GM19468 (cell line): ENCODE results near the gene ACSL3.
A peak's percentile ranks its signal among the peaks of the same experiment; 100 is the strongest.
"Not testable (repeated sequence)": the region's sequence is repeated elsewhere in the genome, so short reads cannot be mapped to it uniquely, and the experiment has no call there.

ENCODE experiments used
- ATAC-seq: cut with Tn5 transposase; IDR thresholded peaks from one replicate; pipeline ENCODE4 v1.9.1; 2021; ENCODE audit warnings: mild to moderate bottlenecking, moderate library complexity, moderate number of reproducible peaks; ENCODE audit not compliant: unreplicated experiment; ENCODE audit errors: extremely low read depth

ACSL3 gene

DNA sequence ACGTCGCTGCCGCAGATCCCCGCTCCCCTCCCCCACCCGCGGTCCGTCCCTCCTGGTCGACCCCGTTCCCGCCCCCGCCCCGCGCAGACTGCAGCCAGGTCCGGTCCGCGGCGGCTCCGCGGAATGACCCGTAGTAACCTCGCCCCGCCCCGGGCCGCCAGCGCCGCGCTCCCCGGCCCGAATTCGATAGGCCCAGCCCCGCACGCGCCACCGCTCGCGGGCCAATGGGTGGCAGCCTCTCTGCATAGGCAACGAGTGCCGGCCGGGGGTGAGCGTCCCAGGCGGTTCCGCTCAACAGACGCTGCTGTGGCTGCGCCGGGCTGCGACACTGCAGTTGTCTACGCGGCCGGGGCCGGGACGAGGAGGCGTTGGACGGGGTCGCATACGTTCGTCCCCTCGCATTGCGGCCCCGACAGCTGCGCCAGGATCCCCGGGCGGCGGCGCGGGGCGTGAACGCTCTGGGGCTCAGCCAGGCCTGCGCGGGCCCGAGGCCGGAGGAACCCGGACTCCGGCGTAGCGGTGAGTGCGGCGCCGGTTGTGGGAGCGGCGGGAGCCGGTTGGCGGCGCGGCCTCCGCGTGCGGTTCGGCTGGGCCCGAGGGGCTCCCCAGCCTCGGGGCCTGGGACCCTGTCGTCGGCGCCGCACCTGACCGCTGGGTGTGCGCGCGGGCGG lies at the start of gene ACSL3:
Gene ACSL3, plus strand, starts transcription at position 297 of the 671 bp plus-strand sequence. CDS start 47,737 bp downstream, outside the sequence.
- peak; percentile 99 for ATAC-seq

DNA sequence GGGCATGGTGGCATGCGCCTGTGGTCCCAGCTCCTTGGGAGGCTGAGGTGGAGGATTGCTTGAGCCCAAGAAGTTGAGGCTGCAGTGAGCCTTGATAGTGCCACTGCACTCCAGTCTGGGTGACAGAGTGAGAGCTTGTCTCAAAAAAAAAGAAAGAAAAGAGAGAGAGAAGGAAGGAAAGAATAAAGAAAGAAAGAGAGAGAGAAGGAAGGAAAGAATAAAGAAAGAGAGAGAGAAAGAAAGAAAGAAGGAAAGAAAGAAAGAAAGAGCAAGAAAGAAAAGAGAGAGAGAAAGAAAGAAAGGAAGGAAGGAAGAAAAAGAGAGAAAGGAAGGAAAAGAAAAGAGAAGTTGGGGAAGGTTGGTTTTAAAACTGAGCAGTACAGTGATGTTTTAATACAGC lies 49.0 kb upstream of the ACSL3 start:
- no peak for ATAC-seq

DNA sequence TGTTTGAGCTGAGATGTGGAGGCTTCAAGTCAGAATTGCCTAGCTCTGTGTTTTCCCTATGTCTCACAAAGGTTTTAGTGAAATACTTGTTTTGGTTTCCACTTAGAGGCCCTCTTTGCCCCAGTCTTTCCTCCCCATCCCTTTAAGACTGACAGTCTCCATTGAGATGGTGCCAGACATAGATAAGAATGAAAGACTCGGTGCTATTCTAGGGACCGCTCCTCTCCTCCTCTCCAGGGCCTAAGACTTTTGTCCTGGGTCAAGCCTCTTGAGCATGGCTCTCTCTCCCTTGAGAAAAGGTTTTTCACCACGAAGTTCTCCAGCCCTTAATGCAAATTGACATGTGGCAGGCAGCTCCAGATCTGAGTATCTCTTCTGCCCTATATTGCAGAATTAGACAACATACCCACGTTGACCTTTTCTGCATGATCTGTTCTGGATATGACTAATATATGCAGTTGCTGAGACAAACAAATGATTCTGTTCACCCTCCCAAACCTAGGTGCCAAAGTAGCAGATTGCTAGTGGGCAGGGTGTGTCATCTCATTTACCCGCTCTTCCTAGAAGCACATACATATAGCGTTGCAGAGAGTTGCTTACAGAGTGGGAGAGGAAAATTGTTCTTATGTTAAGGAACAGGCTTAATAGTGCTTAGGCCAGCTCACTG lies 47.5 kb upstream of the ACSL3 start:
- ATAC-seq = peak; percentile 87

DNA sequence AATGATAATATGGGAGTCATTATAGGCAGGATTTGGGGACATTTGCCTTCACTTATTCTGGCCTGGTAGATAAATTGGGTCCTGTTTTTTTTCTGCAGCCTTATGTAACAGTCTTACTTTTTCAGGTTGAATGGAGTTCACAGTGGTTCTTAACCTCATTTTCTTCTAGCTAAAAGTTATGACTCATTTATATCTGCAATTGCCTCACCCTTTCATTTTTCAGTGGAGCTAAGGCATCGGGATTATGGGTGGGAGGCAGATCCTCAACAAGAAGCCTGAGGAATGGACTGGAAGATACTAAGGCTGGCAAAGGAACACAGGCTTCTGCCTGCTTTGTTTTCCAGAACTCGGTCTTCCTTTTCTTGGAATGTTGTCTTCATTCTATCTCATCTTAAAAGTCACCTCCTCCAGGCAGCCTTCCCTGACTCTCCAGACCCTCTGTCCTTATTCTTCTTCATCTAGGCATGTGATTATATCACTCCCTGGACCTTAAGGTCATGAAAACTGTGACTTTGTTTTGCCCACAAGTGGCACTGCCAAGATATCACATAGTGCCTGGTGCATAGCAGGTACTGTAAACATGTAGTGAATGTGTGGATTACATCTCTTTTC lies 41.0 kb upstream of the ACSL3 start:
- no peak for ATAC-seq

DNA sequence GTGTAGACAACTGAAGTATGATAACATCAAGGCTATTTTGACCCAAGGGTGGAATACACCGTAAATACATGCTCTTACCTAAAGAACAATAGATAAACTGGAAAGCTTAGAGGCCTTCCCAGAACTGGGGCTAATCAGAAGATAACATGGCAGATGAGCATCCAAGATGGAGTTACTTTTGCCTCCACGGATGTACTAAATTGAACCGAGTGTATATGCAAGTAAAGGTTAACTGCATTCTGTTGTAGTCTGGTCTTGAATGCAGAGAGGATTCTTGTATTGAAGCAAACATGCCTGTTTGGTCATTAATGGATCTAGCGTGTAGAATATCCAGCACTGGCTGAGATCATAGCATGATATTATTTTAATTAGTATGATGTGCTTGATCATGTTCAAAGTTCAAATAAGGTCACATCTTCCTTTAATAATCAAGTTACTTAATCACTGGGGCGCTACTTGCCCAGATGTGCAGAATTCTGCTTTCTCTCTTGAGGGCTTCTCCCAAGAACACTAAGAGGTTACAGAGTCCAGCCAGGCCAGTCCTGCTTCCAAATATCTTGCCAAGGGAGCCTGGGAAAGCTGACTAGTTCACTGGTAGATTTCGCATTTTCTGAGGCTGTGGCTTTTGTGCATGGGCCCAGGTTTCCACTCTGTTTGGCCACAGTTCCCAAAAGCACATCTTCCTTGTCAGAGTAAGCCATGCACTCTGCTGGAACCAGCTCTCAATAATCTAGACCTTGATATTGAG lies 37.5 kb upstream of the ACSL3 start:
- ATAC-seq = no peak

DNA sequence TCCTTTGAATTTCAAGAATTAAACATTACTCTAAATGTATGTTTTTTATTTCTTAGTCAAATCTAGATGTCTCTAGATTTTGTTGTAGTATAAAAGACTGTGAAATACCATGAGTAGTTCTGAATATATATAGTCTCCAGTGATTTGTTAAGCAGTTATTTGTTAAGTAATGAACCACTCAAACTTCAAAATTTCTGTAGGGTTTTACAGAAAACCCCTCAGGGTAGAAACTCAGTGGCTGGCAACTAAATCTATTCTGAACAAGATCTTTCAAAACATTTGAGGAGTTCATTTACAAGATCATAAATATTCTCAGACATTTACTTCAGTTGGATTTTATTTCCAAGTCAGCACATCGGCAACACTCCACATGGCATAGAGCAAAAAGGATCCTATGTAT lies 35.8 kb upstream of the ACSL3 start:
- no peak for ATAC-seq

DNA sequence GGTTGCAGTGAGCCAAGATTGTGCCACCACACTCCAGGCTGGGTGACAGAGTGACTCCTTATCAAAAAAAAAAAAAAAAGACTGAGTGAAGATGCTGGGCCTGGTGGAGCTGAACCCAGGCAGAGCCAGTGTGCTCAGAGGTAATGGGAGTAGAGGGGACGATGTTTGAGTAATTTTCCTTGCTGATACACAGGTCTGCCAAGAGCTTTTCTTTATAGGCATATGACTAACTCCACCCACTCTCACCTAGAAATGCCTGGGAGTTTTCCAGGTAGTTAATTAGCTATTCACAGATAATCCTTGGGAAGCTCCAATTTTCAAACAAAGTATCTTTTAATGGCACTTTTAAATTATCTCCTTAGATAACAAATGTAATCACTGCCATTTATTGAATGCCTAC lies 33.4 kb upstream of the ACSL3 start:
- ATAC-seq = no peak

DNA sequence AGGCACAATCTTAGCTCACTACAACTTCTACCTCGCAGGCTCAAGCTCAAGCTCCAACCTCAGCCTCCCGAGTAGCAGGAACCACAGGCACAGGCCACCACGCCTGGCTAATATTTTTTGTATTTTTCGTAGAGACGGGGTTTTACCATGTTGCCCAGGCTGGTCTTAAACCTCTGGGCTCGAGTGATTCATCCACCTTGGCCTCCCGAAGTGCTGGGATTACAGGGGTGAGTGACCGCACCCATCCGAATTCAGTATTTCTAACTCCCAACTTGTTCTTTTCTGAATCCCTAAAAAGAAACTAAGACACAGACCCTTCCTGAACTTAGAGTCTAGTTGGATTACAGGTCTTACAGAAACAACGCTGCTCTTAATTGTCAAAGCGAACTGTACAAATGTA lies 32.3 kb upstream of the ACSL3 start:
- ATAC-seq = no peak

DNA sequence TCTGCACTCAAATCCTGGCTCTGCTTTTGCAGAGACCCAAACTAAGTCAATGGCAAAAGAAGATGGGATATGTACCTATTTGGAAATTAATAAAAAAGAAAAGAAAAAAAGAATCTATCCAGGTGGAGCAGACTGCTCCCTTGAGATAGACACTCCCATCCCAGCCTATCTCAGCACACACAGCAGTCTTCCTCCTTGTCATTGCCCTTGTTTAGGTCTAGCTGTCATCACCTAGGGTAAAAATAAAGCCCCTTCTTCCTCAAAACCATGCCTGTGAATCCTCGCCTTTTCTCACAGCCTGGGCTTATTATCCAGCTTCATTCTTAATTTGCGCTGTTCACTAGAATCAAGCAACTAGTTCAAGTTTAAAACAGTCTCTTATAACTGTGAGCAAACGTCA lies 30.7 kb upstream of the ACSL3 start:
- no peak for ATAC-seq

DNA sequence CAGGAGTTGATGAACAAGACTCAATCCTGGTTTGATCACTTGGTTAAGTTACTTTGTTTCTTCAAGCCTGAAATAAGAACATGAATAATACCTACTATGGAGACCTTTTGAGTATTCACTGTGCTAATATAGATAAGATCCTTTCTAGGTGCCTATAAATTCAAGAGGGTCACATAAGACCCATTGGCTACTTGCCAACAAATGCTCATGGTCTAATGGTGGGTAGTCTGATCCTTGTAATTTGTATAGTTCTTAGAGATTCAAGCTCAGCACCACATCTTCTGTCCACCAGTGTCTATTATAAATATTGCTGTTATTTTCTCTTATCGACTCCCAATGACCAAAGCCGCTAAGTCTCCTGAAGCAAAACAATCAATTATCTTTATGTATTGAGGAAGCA lies 27.4 kb upstream of the ACSL3 start:
- ATAC-seq = no peak

DNA sequence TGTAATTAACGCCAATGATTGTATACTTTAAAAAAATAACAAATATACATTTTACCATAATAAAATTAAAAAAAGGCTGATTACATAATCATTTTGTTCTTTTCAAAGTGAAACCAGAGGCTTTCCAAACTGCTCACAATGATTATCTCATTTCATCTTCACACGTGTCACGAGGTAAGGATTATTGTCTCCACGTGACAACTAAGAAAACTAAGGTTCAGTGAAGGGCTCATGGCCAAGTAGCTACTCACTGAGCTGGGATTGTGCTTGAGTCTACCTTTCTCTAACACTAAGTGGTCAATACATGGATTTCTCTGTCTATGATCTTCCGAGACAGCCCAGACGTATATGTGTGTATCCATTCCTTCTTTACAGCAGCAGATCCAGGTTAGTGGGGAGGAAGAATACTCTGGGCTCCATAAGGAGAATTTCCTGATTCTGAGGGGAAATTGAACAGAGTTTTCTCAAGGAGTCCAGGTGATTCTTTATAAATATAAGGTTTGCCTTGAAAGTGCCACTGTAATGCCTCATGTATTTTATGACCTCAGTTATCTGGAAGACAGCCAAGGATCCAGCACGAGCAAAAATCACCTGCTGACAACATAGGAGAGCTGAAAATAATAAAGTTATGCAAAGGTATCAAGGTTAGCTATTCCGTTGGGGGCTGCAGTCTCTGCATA lies 25.6 kb upstream of the ACSL3 start:
- ATAC-seq = no peak

DNA sequence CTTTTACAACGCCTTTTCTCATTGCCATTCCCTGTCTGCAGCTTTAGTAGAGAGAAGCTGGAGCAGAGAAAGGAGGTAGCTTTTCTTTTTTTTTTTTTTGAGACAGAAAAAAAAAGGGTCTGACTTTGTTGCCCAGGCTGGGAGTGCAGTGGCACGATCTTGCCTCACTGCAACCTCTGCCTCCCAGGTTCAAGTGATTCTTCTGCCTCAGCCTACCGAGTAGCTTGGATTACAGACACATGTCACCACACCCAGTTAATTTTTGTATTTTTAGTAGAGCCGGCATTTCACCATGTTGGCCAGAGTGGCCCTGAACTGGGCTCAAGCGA lies 25.0 kb upstream of the ACSL3 start:
- ATAC-seq = no peak

DNA sequence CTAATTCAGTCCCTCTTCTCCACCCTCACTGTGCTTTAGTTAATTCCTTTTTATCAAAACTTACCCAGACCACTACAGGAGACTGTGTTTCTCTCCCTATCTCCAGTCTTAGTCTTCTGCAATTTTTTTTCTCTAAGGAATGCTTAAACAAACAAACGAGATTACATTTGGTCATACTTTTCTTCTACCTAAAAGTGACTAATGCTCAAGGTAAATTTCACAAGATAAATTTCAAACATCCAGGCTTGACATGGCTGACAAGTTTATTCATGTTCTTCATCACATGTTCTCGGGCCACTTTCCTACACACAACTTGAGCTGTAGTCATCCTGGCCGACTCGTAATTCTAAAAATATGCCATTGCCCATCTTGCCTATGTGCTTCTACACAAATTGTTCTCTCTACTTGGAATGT lies 23.2 kb upstream of the ACSL3 start:
- no peak for ATAC-seq

DNA sequence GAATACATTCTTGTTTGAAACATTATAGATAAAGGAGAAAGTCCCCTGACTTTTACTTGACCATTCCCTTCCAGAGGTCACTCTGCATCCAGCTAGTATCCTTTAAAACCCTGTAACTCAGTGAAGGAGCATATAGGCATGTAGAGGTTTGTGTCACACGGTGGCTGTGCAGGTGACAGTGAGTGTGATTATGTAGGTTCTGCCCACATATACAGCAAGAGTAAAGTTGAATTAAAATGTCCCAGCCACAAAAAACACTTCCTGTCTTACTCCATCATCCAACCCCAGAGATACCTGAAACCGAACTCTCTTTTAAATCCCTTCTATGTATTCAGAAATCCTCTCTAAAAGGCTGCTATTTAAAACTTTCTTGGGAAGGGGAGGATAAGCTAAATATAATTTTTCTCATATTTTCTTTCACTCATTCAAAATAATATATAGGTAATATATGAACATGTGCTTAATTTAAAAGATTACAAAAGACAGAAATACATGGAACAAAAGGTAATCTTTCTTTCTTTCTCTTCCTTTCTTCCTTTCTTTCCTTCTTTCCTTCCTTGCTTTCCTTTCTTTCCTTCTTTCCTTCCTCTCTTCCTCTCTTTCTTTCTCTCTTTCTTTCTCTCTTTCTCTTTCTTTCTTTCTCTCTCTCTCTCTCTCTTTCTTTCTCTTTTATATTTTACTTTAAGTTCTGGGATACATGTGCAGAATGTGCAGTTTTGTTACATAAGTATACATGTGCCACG lies 20.6 kb upstream of the ACSL3 start:
- ATAC-seq = no peak

DNA sequence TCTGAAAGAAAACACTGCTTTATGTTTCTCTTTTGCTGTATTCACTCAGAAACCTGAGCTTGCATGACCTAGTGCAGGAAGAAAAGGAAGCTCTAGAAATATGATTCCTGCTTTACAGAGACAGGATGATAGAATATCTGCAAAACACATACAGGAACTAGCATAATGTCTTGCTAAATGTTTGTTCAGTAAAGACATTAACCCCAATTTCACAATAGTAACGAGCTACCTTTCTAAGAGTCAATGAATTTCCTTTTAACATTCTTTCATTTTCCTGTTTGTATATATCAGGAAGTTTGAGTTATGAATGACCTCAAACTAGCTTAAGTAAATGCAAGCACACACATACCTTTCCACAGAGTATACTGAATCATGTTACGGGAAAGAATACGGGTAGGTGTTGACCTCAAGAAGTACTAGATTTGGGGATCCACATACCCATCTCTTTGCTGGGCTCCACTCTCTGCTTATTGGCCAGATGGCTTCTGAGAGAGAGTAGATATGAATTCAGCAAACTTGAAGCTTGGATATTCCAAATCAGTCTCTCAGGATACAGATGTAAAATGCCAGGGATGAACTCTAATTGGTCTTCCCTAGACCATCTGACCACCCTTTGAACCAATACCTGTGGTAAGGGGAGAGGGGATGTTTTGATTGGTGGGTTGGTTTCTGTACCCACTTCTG lies 18.2 kb upstream of the ACSL3 start:
- no peak for ATAC-seq

DNA sequence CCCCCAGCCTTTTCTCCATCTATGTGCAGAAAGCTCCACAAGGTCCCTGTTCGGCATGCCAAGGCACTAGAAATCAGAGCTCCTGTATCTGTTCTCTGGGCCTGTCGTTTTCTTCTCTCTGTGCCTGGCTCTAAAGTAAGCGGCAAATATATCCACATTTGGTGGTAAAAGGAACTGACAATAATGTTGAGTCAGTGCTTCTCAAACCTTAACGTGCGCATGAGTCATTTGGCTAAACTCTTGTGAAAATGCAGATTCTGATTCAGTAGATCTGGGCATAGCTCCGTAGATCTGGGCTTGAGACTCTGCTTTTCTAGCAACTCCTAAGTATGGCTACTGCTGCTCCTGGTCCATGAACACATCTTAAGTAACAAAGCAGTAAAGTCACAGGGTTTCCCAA lies 16.5 kb upstream of the ACSL3 start:
- ATAC-seq = no peak

DNA sequence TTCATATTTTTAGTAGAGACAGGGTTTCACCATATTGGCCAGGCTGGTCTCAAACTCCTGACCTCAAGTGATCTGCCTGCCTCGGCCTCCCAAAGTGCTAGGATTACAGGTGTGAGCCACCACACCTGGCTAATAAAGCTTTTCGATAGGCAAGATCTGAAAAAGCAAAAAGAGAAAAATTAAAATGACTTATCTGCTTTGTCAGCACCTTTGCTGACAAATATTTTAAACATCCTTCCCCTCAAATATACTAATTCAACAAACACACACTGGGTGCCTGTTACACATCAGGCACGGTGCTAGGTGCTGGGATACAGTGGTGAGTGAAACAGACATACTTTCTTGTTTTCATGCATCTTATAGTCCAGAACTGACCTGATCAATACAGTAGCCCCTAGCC lies 15.5 kb upstream of the ACSL3 start:
- not testable (repeated sequence) for ATAC-seq

DNA sequence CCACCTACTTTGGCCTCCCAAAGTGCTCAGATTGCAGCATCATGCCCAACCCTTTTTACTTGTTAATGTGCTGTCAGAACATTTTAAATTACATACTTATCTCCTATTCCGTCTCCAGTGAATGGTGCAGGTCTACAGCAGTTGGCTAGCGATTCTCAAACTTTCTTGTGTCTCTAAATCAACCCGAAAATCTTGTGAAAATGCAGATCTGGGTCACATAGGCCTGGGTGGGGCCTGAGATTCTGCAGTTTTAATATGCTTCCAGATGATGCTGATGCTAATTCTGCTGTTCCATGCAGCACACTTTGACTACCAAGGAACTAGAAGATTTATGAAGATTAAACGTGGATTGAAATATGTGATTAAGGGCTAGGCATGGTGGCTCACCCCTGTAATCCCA lies 14.8 kb upstream of the ACSL3 start:
- no peak for ATAC-seq

DNA sequence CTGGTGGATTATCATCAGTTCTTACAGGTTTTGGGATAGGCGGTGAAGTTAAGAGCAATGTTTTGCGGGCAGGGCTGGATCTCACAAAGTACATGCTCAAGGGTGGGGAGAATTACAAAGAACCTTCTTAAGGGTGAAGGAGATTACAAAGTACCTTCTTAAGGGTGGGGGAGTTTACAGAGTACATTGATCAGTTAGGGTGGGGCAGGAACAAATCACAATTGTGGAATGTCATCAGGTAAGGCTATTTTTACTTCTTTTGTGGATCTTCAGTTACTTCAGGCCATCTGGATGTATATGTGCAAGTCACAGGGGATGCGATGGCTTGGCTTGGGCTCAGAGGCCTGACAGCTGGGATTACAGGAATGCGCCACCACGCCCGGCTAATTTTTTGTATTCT lies 12.8 kb upstream of the ACSL3 start:
- not testable (repeated sequence) for ATAC-seq
